Measurements from ENCODE around the gene PTPN4. TPM values are rescaled to one million over a fixed set of nuclear protein-coding genes. Genes with fewer than 3 reads are reported as not detected.

PTPN4 gene
- total and polyA plus RNA-seq, 2 experiments from 2014 or later, result 19.8 to 24.3 TPM

GRCh38 chr2:119723784-119724467, 35.8 kb upstream of the PTPN4 start:
- 64 to 72% methylated on average over 10 of the region's 10 CpGs for WGBS, 2 experiments (ENCODE audit: low coverage in 1 of 2, low lambda C conversion rate in 2 of 2, missing lambda C conversion rate in 2 of 2)
- in situ Hi-C loops (cut with MboI), result no loop called here
- H3K27ac ChIP-seq, result no peak overlapping the region

GRCh38 chr2:119724656-119725485, 34.9 kb upstream of the PTPN4 start:
- no peaks in the 10 kb centered on the region for H3K4me1 ChIP-seq (ENCODE audit: insufficient read depth)
- 73 to 76% methylated on average over 10 of the region's 10 CpGs for WGBS, 2 experiments (ENCODE audit: low coverage in 1 of 2, low lambda C conversion rate in 2 of 2, missing lambda C conversion rate in 2 of 2)
- no peaks in the 10 kb centered on the region for H3F3A ChIP-seq (ENCODE audit: insufficient read depth)
- H3K36me3 ChIP-seq (ENCODE audit: low read depth), result no peaks in the 10 kb centered on the region
- H3K79me2 ChIP-seq (ENCODE audit: insufficient read depth), result no peaks in the 10 kb centered on the region
- 0 out of 2 replicates have a peak, but pooled peaks cover 5% of the 10 kb centered on the region for H3K27me3 ChIP-seq (replicated peaks; ENCODE audit: insufficient read depth)
- H4K20me1 ChIP-seq (ENCODE audit: insufficient read depth), result no peaks in the 10 kb centered on the region
- H3K4me2 ChIP-seq (ENCODE audit: unreplicated experiment), result no peak overlapping the region
- H2AFZ ChIP-seq, result no peak overlapping the region
- H3K4me3 ChIP-seq, result no peak overlapping the region
- H3K9me3 ChIP-seq (ENCODE audit: low read depth), result no peaks in the 10 kb centered on the region
- in situ Hi-C loops (cut with MboI), result no loop called here
- no peak for DNase-seq
- no peaks in the 10 kb centered on the region for H3K9me2 ChIP-seq (ENCODE audit: insufficient read depth)
- H3K27ac ChIP-seq, result no peak overlapping the region
- H3K9ac ChIP-seq, result no peak overlapping the region
- TF ChIP-seq EZH2phosphoT487 (IDR thresholded peaks at IDR 0.05; ENCODE audit: insufficient read depth, low read depth) (no peak), EZH2 (IDR thresholded peaks at IDR 0.05; ENCODE audit: insufficient read depth, poor library complexity, severe bottlenecking) (no peak)

More at GRCh38 chr2:119723784-119724467, 35.8 kb upstream of the PTPN4 start:
- Histone ChIP-seq H3F3A (ENCODE audit: insufficient read depth) (no peaks in the 10 kb centered on the region), H3K36me3 (ENCODE audit: low read depth) (no peaks in the 10 kb centered on the region), H3K4me1 (ENCODE audit: insufficient read depth) (no peaks in the 10 kb centered on the region), H2AFZ (no peak overlapping the region), H4K20me1 (ENCODE audit: insufficient read depth) (no peaks in the 10 kb centered on the region), H3K79me2 (ENCODE audit: insufficient read depth) (no peaks in the 10 kb centered on the region), H3K4me2 (ENCODE audit: unreplicated experiment) (no peak overlapping the region), H3K4me3 (no peak overlapping the region), H3K27me3 (replicated peaks; ENCODE audit: insufficient read depth) (0 out of 2 replicates have a peak, but pooled peaks cover 5% of the 10 kb centered on the region), H3K9ac (no peak overlapping the region), H3K9me2 (ENCODE audit: insufficient read depth) (no peaks in the 10 kb centered on the region), H3K9me3 (ENCODE audit: low read depth) (no peaks in the 10 kb centered on the region)
- DNase-seq, result no peak
- TF ChIP-seq EZH2 (IDR thresholded peaks at IDR 0.05; ENCODE audit: insufficient read depth, poor library complexity, severe bottlenecking) (no peak), EZH2phosphoT487 (IDR thresholded peaks at IDR 0.05; ENCODE audit: insufficient read depth, low read depth) (no peak)

- WGBS, 2 experiments (ENCODE audit: low coverage in 1 of 2, low lambda C conversion rate in 2 of 2, missing lambda C conversion rate in 2 of 2), result 91 to 96% methylated on average over 1 of the region's 1 CpG
- H3K9me2 ChIP-seq (ENCODE audit: insufficient read depth), result no peaks in the 10 kb centered on the region
- no peaks in the 10 kb centered on the region for H3K79me2 ChIP-seq (ENCODE audit: insufficient read depth)
- H3K27me3 ChIP-seq (replicated peaks; ENCODE audit: insufficient read depth), result peaks cover 5% of the 10 kb centered on the region; the same call in 1 of the 2 replicates
- in situ Hi-C loops (cut with MboI), result no loop called here
- no peaks in the 10 kb centered on the region for H3F3A ChIP-seq (ENCODE audit: insufficient read depth)
- H3K4me3 ChIP-seq, result no peak overlapping the region
- H3K4me2 ChIP-seq (ENCODE audit: unreplicated experiment), result no peak overlapping the region
- no peaks in the 10 kb centered on the region for H3K9me3 ChIP-seq (ENCODE audit: low read depth)
- no peak overlapping the region for H2AFZ ChIP-seq
- no peaks in the 10 kb centered on the region for H4K20me1 ChIP-seq (ENCODE audit: insufficient read depth)
- no peaks in the 10 kb centered on the region for H3K4me1 ChIP-seq (ENCODE audit: insufficient read depth)
- no peaks in the 10 kb centered on the region for H3K36me3 ChIP-seq (ENCODE audit: low read depth)
- no peak overlapping the region for H3K9ac ChIP-seq
- TF ChIP-seq EZH2phosphoT487 (IDR thresholded peaks at IDR 0.05; ENCODE audit: insufficient read depth, low read depth) (no peak), EZH2 (IDR thresholded peaks at IDR 0.05; ENCODE audit: insufficient read depth, poor library complexity, severe bottlenecking) (no peak)
- DNase-seq, result no peak
- no peak overlapping the region for H3K27ac ChIP-seq
These were observed 32.2 kb upstream of the PTPN4 start for GRCh38 chr2:119727493-119727892.

- no peak overlapping the region for H3K27ac ChIP-seq
- no peak overlapping the region for H3K4me3 ChIP-seq
- H4K20me1 ChIP-seq (ENCODE audit: insufficient read depth), result no peaks in the 10 kb centered on the region
- TF ChIP-seq EZH2 (IDR thresholded peaks at IDR 0.05; ENCODE audit: insufficient read depth, poor library complexity, severe bottlenecking) (no peak), EZH2phosphoT487 (IDR thresholded peaks at IDR 0.05; ENCODE audit: insufficient read depth, low read depth) (no peak)
- peaks cover 5% of the 10 kb centered on the region; the same call in 1 of the 2 replicates for H3K27me3 ChIP-seq (replicated peaks; ENCODE audit: insufficient read depth)
- no peak overlapping the region for H3K9ac ChIP-seq
- H3K9me3 ChIP-seq (ENCODE audit: low read depth), result no peaks in the 10 kb centered on the region
- DNase-seq, result no peak
- no peaks in the 10 kb centered on the region for H3K4me1 ChIP-seq (ENCODE audit: insufficient read depth)
- H3K36me3 ChIP-seq (ENCODE audit: low read depth), result no peaks in the 10 kb centered on the region
- H2AFZ ChIP-seq, result no peak overlapping the region
- no peak overlapping the region for H3K4me2 ChIP-seq (ENCODE audit: unreplicated experiment)
- no peaks in the 10 kb centered on the region for H3K9me2 ChIP-seq (ENCODE audit: insufficient read depth)
- in situ Hi-C loops (cut with MboI), result no loop called here
- H3F3A ChIP-seq (ENCODE audit: insufficient read depth), result no peaks in the 10 kb centered on the region
- no peaks in the 10 kb centered on the region for H3K79me2 ChIP-seq (ENCODE audit: insufficient read depth)
These were observed 31.3 kb upstream of the PTPN4 start for GRCh38 chr2:119728421-119728820.
